ENCODE results near the gene PPFIA1.
"Not testable (repeated sequence)": the region's sequence is repeated elsewhere in the genome, so short reads cannot be mapped to it uniquely, and the experiment has no call there.

Gene PPFIA1

DNA sequence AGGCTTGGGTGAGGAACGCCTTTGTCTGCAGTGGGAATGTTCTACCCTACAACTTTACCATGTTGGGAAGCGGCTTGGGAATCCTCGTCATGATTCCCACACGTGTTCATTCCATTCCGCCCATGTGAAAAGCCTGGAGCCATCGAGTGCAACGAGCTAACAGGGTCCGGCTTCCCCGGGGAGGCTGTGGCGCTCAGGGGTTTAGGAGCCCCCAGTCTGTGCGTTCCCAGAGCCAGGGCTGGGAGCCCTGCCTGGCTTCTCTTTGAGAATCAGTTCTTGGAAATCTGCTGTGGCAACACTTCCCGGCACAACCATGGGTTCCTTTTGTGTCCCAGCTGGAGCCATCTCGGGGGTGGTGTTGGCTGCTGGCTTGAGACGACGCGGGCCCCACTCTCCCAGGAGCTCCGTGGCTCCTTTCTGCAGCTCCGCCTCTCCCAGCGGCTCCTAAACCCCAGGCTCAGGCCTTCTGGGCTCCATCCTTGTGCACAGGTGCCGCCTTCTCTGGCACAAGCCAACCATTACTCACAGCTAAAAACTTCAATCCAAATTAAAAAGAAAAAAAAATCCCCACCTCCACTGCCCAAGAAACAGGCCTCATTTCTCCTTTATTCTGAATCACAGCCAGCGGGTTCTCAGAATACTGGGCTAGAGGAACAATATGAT, 18.7 kb upstream of the PPFIA1 start:
- DNase-seq (ENCODE audit: low read depth), result no peak

DNA sequence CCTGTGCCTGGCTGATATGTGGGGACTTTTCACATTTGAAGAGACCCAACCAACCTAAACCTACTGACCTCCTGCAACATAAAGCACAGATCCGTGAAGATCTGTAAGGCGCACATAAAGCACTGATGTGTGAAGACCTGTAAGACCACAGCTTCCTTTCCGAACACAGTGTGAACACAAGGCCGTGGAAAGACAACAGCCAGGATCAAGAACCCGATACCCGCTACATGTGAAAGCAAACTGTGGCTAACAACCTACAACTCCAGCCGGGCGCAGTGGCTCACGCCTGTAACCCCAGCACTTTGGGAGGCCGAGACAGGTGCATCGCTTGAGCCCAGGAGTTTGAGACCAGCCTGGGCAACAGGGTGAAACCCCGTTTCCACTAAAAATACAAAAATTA, 17.6 kb upstream of the PPFIA1 start:
- DNase-seq (ENCODE audit: low read depth), result no peak

DNA sequence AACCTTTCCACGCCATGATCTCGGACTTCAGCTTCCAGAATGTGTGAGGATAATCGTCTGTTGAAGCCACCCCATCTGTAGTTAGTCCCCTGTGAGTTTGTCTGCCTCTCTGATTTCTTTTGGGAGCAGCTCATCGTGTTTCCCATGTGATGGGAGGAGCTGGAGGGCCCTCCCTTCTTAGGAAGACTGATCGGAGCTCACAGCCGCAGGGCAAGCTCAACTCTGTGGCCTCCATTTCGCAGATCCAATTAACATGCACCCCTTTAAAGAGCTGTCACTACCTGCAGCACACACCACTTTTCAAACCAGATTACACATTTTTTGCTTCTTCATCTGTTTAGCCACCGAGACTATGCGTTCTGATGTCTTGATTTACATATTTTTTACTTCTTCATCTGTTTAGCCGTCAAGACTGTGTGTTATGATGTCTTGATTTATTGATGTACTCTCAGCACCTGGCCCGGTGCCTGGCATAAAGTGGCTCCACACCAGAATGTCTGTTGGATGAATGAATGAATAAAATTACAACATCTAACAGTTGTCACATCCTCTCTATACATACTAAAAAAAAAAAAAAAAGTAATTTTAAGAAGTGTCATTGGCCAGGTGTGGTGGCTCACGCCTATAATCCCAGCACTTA, 14.9 kb upstream of the PPFIA1 start:
- no peak for DNase-seq (ENCODE audit: low read depth)

DNA sequence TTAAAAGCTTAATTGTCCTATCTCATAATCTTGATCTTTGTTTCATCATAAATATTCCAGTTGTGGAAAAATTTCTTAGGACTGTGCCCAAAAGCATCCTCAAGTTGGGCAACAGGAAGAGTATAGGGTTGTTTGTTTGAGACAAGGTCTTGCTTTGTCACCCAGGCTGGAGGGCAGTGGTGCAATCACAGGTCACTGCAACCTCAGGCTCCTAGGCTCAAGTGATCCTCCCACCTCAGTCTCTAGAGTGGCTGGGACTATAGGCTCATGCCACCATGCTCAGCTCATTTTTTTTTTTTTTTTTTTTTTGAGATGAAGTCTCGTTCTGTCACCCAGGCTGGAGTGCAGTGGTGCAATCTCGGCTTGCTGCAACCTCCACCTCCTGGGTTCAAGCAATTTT, 11.4 kb upstream of the PPFIA1 start:
- DNase-seq (ENCODE audit: low read depth), result not testable (repeated sequence)

DNA sequence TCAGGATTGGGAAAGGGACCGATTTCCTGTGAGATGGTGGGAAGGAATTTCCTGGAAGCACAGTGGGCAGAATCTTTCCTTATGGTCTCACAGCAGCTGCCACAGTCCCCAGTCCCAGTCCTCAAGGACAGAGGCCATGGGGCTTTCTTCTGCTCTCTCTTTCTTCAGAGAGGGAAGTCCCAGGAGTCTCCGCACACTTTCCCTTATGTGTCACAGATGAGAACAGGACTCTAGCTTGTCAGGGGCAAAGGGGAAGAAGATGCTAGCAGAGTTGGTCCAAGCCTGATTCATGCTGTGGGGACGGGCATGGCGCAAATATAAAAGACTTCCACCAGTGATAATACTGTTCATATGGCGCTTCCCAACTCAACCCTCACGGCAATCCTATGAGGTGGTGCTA, 7.5 kb upstream of the PPFIA1 start:
- DNase-seq (ENCODE audit: low read depth), result no peak

DNA sequence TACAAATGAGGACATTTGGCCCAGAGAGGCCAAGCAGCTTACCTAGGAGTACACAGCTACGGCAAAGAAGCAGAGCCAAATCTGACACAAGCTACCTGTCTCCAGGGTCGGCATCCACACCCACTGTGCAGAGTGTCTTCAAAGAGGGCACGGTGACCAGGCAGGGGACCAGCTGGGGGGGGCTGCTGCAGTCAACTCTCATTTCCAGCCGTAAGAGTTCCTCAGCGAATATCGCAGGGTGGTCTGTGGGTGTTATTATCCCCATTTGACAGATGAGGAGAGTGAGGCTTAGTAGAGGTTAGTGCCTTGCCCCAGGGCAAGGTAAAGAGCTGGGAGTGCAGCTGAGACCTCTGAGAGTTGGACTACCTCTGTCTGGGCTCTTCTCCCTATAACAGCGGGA, 7.1 kb upstream of the PPFIA1 start:
- no peak for DNase-seq (ENCODE audit: low read depth)

DNA sequence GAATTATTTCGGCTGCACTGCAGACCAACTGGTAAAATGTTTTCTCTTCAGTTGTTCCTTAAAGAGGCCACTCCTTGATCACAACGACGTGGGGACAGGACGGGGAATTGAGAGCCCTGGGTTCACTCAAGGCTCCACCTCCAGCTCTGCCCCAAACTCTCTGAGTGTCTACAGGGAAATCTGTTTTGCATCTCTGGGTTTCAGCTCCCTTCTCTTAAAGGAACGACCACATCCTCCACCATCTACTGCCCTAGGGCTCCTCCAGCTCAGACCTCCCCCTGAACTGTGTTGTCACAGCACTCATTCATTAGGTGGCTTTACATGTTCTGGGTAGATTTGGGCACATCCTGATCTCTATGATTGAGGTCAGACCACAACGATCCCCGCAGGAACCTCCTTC, 5.1 kb upstream of the PPFIA1 start:
- DNase-seq (ENCODE audit: low read depth), result no peak

DNA sequence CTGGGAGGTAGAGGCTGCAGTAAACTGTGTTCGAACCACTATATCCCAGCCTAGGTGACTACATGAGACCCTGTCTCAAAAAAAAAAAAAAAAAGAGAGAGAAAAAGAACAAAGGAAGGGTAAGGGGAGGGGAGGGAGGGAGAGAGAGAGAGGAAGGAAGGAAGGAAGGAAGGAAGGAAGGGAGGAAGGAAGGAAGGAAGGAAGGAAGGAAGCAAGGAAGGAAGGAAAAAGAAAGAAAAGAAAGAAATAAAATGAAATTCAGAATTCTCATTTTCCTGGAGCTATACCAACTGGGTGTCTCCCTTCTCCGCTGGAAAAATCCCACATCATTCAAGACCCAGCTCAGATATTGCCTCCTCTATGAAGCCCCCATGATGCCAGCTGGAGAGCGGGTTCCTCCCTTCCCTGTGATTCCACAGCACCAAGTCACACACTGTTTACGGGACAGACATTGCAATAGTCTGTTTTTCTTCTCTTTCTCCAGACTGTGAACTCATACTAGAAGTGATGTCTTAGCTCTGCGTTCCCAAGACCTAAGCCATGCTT, 3.0 kb upstream of the PPFIA1 start:
- no peak for DNase-seq (ENCODE audit: low read depth)

DNA sequence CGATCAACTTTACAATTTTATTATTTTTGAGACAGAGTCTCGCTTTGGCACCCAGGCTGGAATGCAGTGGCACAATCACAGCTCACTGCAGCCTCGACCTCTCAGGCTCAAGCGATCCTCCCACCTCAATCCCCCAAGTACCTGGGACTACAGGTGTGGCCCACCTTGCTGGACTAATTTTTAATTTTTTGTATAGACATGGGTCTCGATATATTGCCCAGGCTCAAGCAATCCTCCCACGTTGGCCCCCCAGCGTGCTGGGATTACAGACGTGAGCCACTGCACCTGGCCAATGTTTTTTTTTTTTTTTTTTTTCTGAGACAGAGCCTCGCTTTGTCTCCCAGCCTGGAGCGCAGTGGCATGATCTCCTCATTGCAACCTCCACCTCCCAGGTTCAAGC, 2.0 kb upstream of the PPFIA1 start:
- no peak for DNase-seq (ENCODE audit: low read depth)

DNA sequence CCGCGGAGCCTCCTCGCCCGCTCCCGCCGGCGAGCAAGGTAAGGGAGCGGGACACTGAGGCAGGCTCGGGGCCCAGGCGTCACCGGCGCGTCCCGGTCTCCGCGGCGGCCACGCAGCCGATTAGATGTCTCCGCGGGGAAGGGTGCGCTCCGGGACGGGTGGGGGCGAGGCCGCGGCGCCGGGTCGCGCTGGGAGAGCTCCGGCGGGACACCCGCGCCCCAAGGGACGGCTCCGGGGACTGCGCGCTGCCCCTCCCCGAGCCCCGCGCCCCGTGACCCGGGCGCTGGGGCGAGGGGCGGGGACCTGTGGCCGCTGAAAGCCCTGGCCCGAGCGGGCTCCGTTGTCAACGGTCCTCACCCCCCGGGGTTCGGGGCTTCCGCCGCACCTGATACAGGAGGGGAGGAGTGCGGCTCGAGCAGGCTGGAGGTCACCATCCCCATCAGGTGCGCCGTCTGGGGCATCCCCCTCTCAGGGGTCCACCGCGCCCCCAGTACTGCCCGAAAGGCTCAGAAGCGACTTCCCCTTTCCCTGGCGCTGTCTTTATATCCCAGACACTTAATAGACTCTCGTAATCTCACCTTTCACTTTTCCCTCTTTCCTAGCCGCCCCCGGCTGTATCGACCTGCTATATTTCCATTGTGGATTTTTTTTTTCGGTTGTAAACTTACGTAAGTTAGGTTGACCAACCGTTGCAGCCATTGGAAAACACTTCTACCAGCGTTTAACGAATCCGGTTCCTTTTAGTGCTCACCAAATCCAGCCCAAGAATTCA, 573 bp downstream of the PPFIA1 start:
- DNase-seq (ENCODE audit: low read depth), result peak; percentile 6

DNA sequence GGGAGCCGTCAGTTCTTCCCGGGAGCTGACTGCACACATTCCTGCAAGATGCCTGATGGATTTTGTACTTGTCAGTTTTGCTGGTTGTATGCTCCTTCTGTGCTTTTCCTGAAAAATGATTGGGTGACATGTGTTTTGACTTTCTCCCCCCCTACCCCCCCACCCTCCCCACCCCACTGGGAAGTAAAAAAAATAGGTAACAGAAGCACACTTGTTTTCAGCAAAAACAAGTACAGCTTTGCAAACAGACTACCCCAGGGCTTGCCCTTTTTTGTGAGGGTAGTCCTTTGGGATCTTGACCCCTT, 1.1 kb downstream of the PPFIA1 start:
- DNase-seq (ENCODE audit: low read depth), result no peak

DNA sequence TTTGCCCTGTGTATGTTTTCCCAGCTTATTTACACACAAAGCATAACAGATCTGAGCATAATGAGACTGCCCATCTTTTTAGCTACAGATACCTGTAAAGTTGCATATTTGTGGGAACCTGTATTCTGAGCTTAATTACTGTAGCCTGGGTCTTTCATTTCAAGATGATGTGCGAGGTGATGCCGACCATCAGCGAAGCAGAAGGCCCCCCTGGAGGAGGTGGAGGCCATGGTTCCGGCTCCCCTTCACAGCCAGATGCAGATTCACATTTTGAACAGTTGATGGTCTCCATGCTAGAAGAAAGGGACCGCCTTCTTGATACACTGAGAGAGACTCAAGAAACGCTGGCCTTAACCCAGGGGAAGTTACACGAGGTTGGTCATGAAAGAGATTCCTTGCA, 1.5 kb downstream of the PPFIA1 start:
- no peak for DNase-seq (ENCODE audit: low read depth)

DNA sequence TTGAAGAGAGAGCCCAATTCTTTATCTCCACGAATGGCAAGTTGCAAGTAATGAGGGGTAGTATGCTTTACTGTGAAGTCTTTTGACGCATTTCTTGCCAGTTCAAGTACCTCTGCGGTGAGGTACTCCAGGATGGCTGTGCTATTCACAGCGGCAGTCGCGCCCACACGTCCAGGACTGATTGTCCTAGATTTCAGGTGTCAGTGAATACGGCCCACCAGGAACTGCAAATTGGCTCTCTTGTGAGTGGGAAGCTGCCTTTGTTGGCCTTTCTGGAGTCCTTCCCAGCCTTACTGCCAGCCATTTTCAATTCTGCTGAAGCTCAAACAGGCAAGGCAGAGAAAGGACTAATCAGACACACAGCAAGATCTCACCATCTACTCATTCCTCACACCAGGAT, 8.5 kb downstream of the PPFIA1 start:
- no peak for DNase-seq (ENCODE audit: low read depth)

DNA sequence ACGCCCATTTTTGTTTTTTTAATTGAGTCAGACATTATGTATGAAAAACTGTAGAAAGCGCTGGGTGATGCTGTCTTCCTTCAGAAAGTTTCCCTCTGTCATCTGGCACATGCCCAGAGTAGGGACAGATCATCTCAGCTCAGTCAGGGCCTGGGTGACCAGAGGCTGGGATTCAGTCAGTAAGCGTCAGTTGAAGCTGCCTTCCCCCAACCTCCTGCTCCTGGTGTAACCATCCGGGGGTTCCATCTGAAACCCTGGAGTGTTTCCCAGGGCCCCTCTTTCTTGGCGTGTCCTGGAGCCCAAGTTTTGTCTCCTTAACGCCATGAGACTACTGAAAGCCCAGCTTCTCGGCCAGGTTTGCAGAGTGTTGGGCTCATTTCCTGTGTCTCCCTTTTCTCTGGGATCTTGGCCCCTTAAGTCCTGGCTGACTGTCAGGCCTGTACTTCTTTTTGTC, 10.7 kb downstream of the PPFIA1 start:
- DNase-seq (ENCODE audit: low read depth), result no peak

DNA sequence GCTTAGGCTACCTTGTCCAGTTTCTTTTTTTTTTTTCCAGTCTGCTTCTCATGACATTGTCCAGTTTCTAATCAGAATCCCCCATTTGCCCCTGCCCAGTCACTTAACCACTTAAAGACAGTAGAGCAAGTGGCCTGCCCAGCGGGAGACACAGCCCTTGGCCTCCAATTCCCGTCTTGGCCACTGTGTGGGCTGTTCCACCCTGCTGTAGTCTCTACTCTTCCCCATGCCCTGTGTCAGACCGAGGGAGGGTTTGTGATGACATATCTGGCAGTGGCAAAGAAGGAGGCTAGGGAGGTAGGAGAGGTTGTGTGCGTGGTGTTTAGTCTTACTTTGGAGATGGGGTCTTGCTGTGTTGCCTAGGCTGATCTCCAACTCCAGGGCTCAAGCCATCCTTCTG, 11.5 kb downstream of the PPFIA1 start:
- no peak for DNase-seq (ENCODE audit: low read depth)

DNA sequence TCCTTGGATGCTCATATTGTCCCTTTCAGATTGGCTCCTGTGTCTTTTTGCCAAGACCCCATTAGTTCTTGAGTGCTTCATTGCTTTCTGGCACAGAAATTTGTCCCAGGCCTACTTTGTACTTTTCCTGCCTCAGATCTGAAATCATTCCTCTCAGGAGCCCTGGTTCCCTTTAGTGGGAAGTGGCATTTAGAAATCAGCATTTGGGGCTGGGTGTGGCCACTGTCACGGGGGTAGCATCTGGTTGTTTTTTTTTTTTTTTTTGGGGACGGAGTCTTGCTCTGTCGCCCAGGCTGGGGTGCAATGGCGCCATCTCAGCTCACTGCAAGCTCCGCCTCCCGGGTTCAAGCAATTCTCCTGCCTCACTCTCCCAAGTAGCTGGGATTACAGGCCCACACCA, 18.2 kb downstream of the PPFIA1 start:
- DNase-seq (ENCODE audit: low read depth), result no peak

DNA sequence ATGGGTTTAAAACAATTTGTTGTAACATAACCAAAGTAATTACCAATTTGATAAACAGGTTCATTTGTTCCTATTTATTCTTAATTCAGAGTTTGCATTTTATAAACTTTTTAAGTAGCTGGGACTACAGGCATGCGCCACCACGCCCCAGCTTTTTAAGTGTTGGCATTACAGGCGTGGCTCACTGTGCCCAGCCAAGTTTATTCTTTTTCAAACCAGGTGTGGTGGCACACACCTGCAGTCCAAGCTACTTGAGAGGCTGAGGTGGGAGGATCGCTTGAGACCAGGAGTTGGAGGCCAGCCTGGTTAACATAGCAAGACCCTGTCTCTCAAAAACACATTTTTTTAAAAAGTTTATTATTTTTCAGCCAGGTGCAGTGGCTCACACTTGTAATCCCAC, 19.1 kb downstream of the PPFIA1 start:
- DNase-seq (ENCODE audit: low read depth), result no peak

DNA sequence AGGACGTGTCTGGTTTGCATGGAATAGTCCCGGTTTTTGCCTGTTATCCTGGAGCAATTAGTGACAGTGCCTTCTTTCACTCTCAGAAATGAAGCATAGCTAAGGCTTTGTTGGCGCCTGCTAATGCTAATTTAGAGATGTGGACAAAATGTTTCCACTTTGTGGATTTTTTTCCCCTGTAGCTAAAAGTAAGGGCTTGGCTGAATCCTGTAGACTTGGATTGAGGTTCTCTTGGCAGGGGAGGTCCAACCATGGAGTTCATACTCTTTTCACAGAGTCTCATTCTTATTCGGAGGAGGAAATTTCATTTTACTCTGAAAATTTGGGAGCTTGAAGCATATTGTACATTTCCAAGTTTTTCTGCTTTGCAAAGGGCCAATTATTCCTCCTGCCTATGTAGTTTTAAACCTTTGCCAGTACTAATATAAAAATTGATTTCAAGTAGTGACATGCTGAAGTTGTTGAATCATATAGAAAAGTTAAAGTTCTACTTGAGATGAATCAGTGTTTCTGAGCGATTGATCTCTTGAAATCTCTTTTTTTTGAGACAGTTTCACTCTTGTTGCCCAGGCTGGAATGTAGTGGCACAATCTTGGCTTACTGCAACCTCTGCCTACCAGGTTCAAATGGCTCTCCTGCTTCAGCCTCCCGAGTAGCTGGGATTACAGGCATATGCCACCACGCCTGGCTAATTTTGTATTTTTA, 20.0 kb downstream of the PPFIA1 start:
- no peak for DNase-seq (ENCODE audit: low read depth)

DNA sequence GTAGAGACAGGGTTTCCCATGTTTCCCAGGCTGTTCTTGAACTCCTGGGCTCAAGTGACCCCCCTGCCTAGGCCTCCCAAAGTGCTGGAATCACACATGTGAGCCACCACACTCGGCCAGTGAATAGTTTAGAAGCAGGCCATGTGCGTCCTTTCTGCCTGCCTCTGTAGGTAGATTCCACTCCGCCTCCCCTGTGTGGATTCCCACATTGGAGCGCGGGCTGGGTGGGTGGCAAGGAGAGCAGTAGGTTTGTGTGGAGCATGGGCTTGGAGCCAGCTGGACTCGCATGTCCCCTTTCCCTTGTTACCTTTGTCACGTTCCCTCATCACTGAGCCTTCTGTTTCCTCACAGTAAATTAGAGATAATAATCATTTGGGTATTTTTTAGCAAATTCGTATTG, 21.7 kb downstream of the PPFIA1 start:
- no peak for DNase-seq (ENCODE audit: low read depth)

DNA sequence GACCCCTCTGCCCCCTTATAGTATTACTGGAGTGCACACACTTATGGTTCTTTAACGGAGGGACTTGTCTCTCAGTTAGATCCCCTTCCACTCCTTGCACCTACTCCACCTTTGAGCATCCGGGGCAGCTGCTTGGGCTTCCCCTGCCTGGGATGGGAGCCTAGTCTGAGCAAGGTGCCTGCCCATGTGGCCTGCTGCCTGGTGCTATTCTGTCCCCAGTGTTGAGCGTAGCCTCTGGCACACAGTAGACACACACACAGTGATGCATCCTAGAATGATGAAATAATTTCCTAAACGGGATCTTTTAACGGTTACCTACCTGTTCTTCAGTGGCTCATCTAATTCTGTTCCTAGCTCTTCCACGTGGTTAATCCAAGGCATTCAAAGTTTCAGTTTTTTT, 22.4 kb downstream of the PPFIA1 start:
- no peak for DNase-seq (ENCODE audit: low read depth)

DNA sequence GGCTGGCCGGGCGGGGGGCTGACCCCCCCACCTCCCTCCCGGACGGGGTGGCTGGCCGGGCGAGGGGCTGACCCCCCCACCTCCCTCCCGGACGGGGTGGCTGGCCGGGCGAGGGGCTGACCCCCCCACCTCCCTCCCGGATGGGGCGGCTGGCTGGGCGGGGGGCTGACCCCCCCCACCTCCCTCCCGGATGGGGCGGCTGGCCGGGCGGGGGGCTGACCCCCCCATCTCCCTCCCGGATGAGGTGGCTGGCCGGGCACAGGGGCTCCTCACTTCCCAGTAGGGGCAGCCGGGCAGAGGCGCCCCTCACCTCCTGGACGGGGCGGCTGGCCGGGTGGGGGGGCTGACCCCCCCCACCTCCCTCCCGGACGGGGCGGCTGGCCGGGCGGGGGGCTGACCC, 24.7 kb downstream of the PPFIA1 start:
- DNase-seq (ENCODE audit: low read depth), result not testable (repeated sequence)

DNA sequence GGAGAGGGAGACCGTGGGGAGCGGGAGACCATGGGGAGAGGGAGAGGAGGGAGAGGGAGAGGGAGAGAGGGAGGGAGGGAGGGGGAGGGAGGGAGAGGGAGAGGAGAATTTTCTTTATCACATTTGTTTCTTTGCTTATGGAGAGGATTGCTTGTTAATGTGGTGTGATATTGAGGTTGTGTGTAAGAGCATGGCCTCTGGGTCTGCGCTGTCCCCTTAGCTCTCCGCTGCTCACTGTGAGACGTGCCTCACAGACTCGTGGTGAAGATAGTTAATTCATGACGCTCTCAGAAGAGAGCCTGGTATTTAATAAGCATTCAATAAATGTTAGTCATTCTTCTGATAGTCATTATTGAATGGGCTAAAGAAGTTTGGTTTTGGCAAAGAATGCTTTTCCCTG, 26.2 kb downstream of the PPFIA1 start:
- no peak for DNase-seq (ENCODE audit: low read depth)

DNA sequence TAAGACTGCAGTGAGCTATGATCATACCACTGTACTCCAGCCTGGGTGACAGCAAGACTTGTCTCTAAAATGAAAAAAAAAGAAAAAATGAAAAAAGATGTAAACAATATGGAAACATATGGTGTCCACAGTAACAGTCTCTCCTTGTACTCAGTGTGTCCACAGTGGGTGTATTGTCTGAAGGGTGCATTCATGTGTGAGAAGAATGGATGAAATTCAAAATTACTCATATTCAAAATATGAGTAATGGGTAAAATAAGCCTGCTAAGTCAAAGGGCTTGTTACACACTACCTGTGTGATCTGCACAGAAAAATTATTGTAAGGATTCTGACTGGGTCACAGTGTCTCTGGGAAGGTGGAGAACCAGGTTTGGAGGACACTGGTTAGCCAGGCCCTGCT, 26.9 kb downstream of the PPFIA1 start:
- no peak for DNase-seq (ENCODE audit: low read depth)
